CD14-positive monocyte (primary cell): ENCODE measurements around the gene PLXDC1. TPM values are rescaled to one million over a fixed set of nuclear protein-coding genes. Genes with fewer than 3 reads are reported as not detected.

Experiments used
- DNase-seq, 3 donors: peaks; one replicate each; pipeline ENCODE4 v3.0.0-alpha.2; 2011 to 2022
- H2AFZ ChIP-seq: 2 replicates; pipeline ENCODE4 v1.6.0; 2012; ENCODE audit warnings: mild to moderate bottlenecking, low read depth, low read length, inconsistent platforms; ENCODE audit not compliant: insufficient read depth, poor library complexity, severe bottlenecking
- H3K27ac ChIP-seq, 2 donors: 1 replicate in 1 of 2; 2 replicates in 1 of 2; pipeline ENCODE4 v1.5.1; 2012 to 2013; ENCODE audit warnings: low read length in 2 of 2, control low read depth in 1 of 2, inconsistent platforms in 1 of 2, low read depth in 1 of 2, mild to moderate bottlenecking in 1 of 2
- H3K27me3 ChIP-seq, 2 donors: one replicate each; pipeline versions ENCODE4 v1.6.0 to v1.6.1; 2011 to 2013; ENCODE audit warnings: low read length in 2 of 2; ENCODE audit not compliant: control insufficient read depth in 2 of 2, insufficient read depth in 2 of 2
- H3K36me3 ChIP-seq, 2 donors: replicated peaks in 1 of 2; 1 replicate in 1 of 2; 2 replicates in 1 of 2; pipeline versions ENCODE4 v1.5.1 to v1.6.1; 2012 to 2013; ENCODE audit warnings: low read length in 2 of 2, control low read depth in 1 of 2, inconsistent platforms in 1 of 2, mild to moderate bottlenecking in 1 of 2; ENCODE audit not compliant: insufficient read depth in 2 of 2, control insufficient read depth in 1 of 2
- H3K4me1 ChIP-seq, 2 donors: 1 replicate in 1 of 2; 2 replicates in 1 of 2; pipeline versions ENCODE4 v1.5.1 to v1.6.1; 2012 to 2013; ENCODE audit warnings: low read length in 2 of 2, control low read depth in 1 of 2, inconsistent platforms in 1 of 2, mild to moderate bottlenecking in 1 of 2, moderate library complexity in 1 of 2; ENCODE audit not compliant: insufficient read depth in 2 of 2, control insufficient read depth in 1 of 2
- H3K4me2 ChIP-seq: replicated peaks from 2 replicates; pipeline ENCODE3; 2012; ENCODE audit warnings: low read length, moderate library complexity, mild to moderate bottlenecking; ENCODE audit not compliant: poor library complexity, severe bottlenecking; ENCODE audit errors: extremely low read depth
- H3K4me3 ChIP-seq, 3 experiments: fragments of 200-600 bp in 1 of 3; sonication (generic) in 1 of 3; replicated peaks in 1 of 3; 1 replicate in 2 of 3; 2 replicates in 1 of 3; pipeline ENCODE4 v1.5.1; 2011 to 2013; ENCODE audit warnings: low read length in 3 of 3, mild to moderate bottlenecking in 3 of 3, control low read depth in 2 of 3, low read depth in 2 of 3, inconsistent platforms in 1 of 3, moderate library complexity in 1 of 3
- H3K79me2 ChIP-seq: 2 replicates; pipeline ENCODE4 v1.6.0; 2012; ENCODE audit warnings: mild to moderate bottlenecking, control low read depth, inconsistent platforms, low read length, moderate library complexity; ENCODE audit not compliant: insufficient read depth
- H3K9ac ChIP-seq: 2 replicates; pipeline ENCODE4 v1.6.0; 2017; ENCODE audit warnings: low read length, mild to moderate bottlenecking; ENCODE audit not compliant: insufficient read depth, poor library complexity, severe bottlenecking
- H3K9me3 ChIP-seq, 2 donors: replicated peaks in 1 of 2; 1 replicate in 1 of 2; 2 replicates in 1 of 2; pipeline versions ENCODE4 v1.5.1 to v1.6.1; 2012 to 2013; ENCODE audit warnings: low read length in 2 of 2, control low read depth in 1 of 2; ENCODE audit not compliant: control insufficient read depth in 1 of 2, insufficient read depth in 1 of 2
- H4K20me1 ChIP-seq: 2 replicates; pipeline ENCODE4 v1.6.0; 2012; ENCODE audit warnings: mild to moderate bottlenecking, low read length, control low read depth, moderate library complexity; ENCODE audit not compliant: insufficient read depth
- H3K27ac Mint-ChIP-seq, 7 donors: one replicate each; pipeline ENCODE4 v1.8.0; 2020; ENCODE audit warnings: mild to moderate bottlenecking in 7 of 7, mixed read lengths in 7 of 7, moderate library complexity in 6 of 7, inconsistent platforms in 2 of 7
- H3K27me3 Mint-ChIP-seq, 3 donors: one replicate each; pipeline ENCODE4 v1.8.0; 2021 to 2022; ENCODE audit warnings: low read depth in 3 of 3, mild to moderate bottlenecking in 3 of 3, mixed read lengths in 3 of 3, moderate library complexity in 3 of 3, inconsistent platforms in 1 of 3
- H3K36me3 Mint-ChIP-seq, 2 donors: one replicate each; pipeline ENCODE4 v1.8.0; 2020; ENCODE audit warnings: mixed read lengths in 2 of 2, inconsistent platforms in 1 of 2, mild to moderate bottlenecking in 1 of 2
- H3K4me1 Mint-ChIP-seq: one replicate; pipeline ENCODE4 v1.8.0; 2020; ENCODE audit warnings: mild to moderate bottlenecking, mixed read lengths
- H3K4me3 Mint-ChIP-seq, 2 donors: one replicate each; pipeline ENCODE4 v1.8.0; 2020; ENCODE audit warnings: mild to moderate bottlenecking in 2 of 2, mixed read lengths in 2 of 2, moderate library complexity in 1 of 2
- H3K9me3 Mint-ChIP-seq, 7 donors: one replicate each; pipeline ENCODE4 v1.8.0; 2020 to 2022; ENCODE audit warnings: mixed read lengths in 7 of 7, mild to moderate bottlenecking in 6 of 7, moderate library complexity in 6 of 7, inconsistent platforms in 2 of 7
- CTCF ChIP-seq: fragments of 200-600 bp; IDR thresholded peaks from one replicate; pipeline ENCODE4 v1.8.0; 2022; ENCODE audit warnings: antibody characterized with exemption, mild to moderate bottlenecking
- WGBS: methylation state at CpG from one replicate; pipeline ENCODE4 v1.1.5; 2013; ENCODE audit warnings: missing lambda C conversion rate; ENCODE audit not compliant: insufficient coverage; 5-methylcytosine and 5-hydroxymethylcytosine counted together
- intact Hi-C, 2 donors: fragments of 100-400 bp; cut with micrococcal nuclease; formaldehyde crosslinking; loops; one replicate each; pipeline versions ENCODE4 v1.15.0 to v1.15.1; 2023
- polyA plus RNA-seq, 3 donors: library from polyadenylated mRNA; depleted of rRNA in 1 of 3; unstranded in 2 of 3; stranded (reverse) in 1 of 3; fragments of 300-500 nt in 2 of 3; fragments of >200 nt in 1 of 3; fragmentation: Illumina TruSeq in 2 of 3; gene quantifications; 1 replicate in 2 of 3; 2 replicates in 1 of 3; pipeline ENCODE4 v1.2.3, GENCODE V29; 2012 to 2021

PLXDC1 gene
- polyA plus RNA-seq, 3 donors: 0.21 TPM; not detected in 2

- H2AFZ ChIP-seq: no peak overlapping the region
- Mint-ChIP-seq H3K36me3 (peaks cover 2 to 3% of the 10 kb centered on the region in 2 donors), H3K4me3 (no peak overlapping the region), H3K27ac (no peak overlapping the region), H3K27me3 (peaks cover 4 to 8% (median 6%) of the 10 kb centered on the region in 3 donors), H3K9me3 (no peaks in the 10 kb centered on the region), H3K4me1 (no peaks in the 10 kb centered on the region)
- no peaks in the 10 kb centered on the region for H3K9me3 ChIP-seq
- H3K79me2 ChIP-seq: no peaks in the 10 kb centered on the region
- TF ChIP-seq CTCF: no peak
- intact Hi-C loops: no loop called here
- no peak overlapping the region for H3K9ac ChIP-seq
- no peak overlapping the region for H3K4me3 ChIP-seq
- no peaks in the 10 kb centered on the region for H4K20me1 ChIP-seq
- H3K4me1 ChIP-seq: no peaks in the 10 kb centered on the region
- H3K27me3 ChIP-seq: no peaks in the 10 kb centered on the region
- H3K4me2 ChIP-seq: no peak overlapping the region
- 100% methylated on average over 1 of the region's 2 CpGs for WGBS
- no peak for DNase-seq
- no peaks in the 10 kb centered on the region for H3K36me3 ChIP-seq
- no peak overlapping the region for H3K27ac ChIP-seq
Measured at GRCh38 chr17:39074676-39075075, 76.8 kb downstream of the PLXDC1 start.

GRCh38 chr17:39073916-39074315 lies 77.5 kb downstream of the PLXDC1 start:
- intact Hi-C loops: no loop called here
- TF ChIP-seq CTCF: no peak

More at GRCh38 chr17:39073916-39074315, 77.5 kb downstream of the PLXDC1 start:
- H3K79me2 ChIP-seq: no peaks in the 10 kb centered on the region
- H3K9me3 Mint-ChIP-seq: no peaks in the 10 kb centered on the region
- no peaks in the 10 kb centered on the region for H3K4me1 ChIP-seq
- H3K9me3 ChIP-seq: no peaks in the 10 kb centered on the region
- no peaks in the 10 kb centered on the region for H3K27me3 ChIP-seq
- WGBS: 100% methylated on average over 1 of the region's 1 CpG
- H3K27ac ChIP-seq: no peak overlapping the region
- no peak overlapping the region for H3K9ac ChIP-seq
- no peaks in the 10 kb centered on the region for H4K20me1 ChIP-seq
- H3K36me3 Mint-ChIP-seq: peaks cover 2 to 3% of the 10 kb centered on the region in 2 donors
- H3K4me3 Mint-ChIP-seq: no peak overlapping the region
- no peak overlapping the region for H3K4me2 ChIP-seq
- H3K36me3 ChIP-seq: no peaks in the 10 kb centered on the region
- no peak overlapping the region for H3K4me3 ChIP-seq
- no peak overlapping the region for H2AFZ ChIP-seq
- peaks cover 4 to 9% (median 6%) of the 10 kb centered on the region in 3 donors for H3K27me3 Mint-ChIP-seq
- no peak overlapping the region for H3K27ac Mint-ChIP-seq
- no peak for DNase-seq
- H3K4me1 Mint-ChIP-seq: no peaks in the 10 kb centered on the region
